Measurements from ENCODE around the gene C1orf210. TPM values are rescaled to one million over a fixed set of nuclear protein-coding genes. Genes with fewer than 3 reads are reported as not detected.

C1orf210 gene
- total and polyA plus RNA-seq, 8 donors: 4.3 to 34.4 (median 14.3) TPM; not detected in 1

DNA sequence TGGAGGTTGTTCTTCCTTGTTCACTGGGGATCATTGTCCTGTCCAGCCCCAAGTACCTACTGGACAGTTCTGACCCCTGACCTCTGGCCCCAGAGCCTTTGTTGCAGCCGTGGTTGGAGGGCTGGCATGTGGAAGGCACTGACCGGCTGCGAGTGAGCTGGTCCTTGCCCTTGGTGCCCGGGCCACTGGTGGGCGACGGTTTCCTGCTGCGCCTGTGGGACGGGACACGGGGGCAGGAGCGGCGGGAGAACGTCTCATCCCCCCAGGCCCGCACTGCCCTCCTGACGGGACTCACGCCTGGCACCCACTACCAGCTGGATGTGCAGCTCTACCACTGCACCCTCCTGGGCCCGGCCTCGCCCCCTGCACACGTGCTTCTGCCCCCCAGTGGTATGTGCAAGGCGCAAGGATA, 26.8 kb upstream of the C1orf210 start:
- Histone ChIP-seq H3K27ac (no peak overlapping the region), H3K4me1 (no peaks in the 10 kb centered on the region), H3K4me3 (no peak overlapping the region), H3K9me3 (no peaks in the 10 kb centered on the region), H3K36me3 (no peaks in the 10 kb centered on the region), H3K27me3 (no peaks in the 10 kb centered on the region)
- no peak for TF ChIP-seq POLR2A (IDR thresholded peaks at IDR 0.05)
- TF ChIP-seq, protein P1, sequence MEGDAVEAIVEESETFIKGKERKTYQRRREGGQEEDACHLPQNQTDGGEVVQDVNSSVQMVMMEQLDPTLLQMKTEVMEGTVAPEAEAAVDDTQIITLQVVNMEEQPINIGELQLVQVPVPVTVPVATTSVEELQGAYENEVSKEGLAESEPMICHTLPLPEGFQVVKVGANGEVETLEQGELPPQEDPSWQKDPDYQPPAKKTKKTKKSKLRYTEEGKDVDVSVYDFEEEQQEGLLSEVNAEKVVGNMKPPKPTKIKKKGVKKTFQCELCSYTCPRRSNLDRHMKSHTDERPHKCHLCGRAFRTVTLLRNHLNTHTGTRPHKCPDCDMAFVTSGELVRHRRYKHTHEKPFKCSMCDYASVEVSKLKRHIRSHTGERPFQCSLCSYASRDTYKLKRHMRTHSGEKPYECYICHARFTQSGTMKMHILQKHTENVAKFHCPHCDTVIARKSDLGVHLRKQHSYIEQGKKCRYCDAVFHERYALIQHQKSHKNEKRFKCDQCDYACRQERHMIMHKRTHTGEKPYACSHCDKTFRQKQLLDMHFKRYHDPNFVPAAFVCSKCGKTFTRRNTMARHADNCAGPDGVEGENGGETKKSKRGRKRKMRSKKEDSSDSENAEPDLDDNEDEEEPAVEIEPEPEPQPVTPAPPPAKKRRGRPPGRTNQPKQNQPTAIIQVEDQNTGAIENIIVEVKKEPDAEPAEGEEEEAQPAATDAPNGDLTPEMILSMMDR (IDR thresholded peaks at IDR 0.05): no peak
- TF ChIP-seq POLR2AphosphoS5 (IDR thresholded peaks at IDR 0.05): no peak
- DNase-seq: no peak
- intact Hi-C loops (cut with DNase I; ENCODE audit: low total_unique reads): no loop called here
- 83 to 93% (median 90%) methylated on average over 5 to 19 of the region's 19 CpGs for WGBS, 5 donors

DNA sequence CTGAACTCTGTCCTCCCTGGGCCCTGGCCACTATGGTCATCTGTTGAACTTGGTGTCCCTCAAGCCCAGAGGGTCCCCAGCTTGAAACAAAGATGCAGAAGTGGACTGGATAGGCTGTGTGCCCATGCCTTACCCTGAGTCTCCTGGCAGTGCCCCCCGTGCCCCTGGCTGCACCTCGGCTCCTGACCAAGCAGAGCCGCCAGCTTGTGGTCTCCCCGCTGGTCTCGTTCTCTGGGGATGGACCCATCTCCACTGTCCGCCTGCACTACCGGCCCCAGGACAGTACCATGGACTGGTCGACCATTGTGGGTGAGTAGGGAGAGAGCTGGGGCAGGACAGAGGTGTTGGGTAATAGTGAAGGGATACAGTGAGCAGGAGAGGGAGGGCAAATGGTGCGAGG, 26.1 kb upstream of the C1orf210 start:
- TF ChIP-seq, protein P1 (IDR thresholded peaks at IDR 0.05): no peak
- TF ChIP-seq POLR2A (IDR thresholded peaks at IDR 0.05) (no peak), EP300 (IDR thresholded peaks at IDR 0.05) (no peak), POLR2AphosphoS5 (IDR thresholded peaks at IDR 0.05) (no peak)
- no peak overlapping the region for H3K27ac ChIP-seq
- H3K27me3 ChIP-seq: no peaks in the 10 kb centered on the region
- DNase-seq: no peak
- intact Hi-C loops (cut with DNase I; ENCODE audit: low total_unique reads): no loop called here
- no peak overlapping the region for H3K4me3 ChIP-seq
- no peaks in the 10 kb centered on the region for H3K36me3 ChIP-seq
- H3K4me1 ChIP-seq: no peaks in the 10 kb centered on the region
- H3K9me3 ChIP-seq: no peaks in the 10 kb centered on the region
- WGBS, 5 donors: 90 to 100% (median 93%) methylated on average over 4 to 9 of the region's 9 CpGs

DNA sequence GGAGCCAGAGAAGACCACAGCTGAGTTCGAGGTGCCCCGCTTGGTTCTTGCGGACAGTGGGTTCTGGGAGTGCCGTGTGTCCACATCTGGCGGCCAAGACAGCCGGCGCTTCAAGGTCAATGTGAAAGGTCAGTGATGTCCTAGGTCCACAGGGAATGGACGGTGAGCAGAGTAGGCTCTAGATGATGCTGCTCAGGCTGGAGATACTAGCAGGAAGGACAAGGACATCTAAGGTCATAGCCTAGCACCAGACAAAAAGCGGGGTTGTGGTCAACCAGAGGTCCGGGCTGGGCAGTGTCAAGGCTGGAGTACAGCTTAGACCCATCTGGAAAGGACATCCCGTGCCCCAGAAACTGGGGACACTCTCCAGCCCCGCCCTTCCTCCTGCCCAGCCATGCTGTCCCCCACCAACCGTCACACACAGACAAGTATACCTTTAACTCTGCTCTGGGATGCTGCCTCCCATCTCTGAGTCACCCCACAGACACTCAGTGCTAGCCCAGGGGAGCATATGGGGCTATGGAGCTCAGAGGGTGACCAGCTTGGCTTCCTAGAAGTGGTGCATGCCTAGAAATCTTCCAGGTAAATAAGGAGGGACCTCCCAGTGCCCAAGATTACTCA, 24.1 kb upstream of the C1orf210 start:
- no peaks in the 10 kb centered on the region for H3K36me3 ChIP-seq
- peaks cover 0 to 5% (median 4%) of the 10 kb centered on the region in 4 donors for H3K4me1 ChIP-seq
- 91 to 95% (median 92%) methylated on average over 13 of the region's 13 CpGs for WGBS, 5 donors
- DNase-seq: no peak
- no peak overlapping the region for H3K4me3 ChIP-seq
- no peak overlapping the region for H3K27ac ChIP-seq
- no peaks in the 10 kb centered on the region for H3K27me3 ChIP-seq
- no peaks in the 10 kb centered on the region for H3K9me3 ChIP-seq
- TF ChIP-seq EP300 (IDR thresholded peaks at IDR 0.05) (no peak), POLR2A (IDR thresholded peaks at IDR 0.05) (no peak), POLR2AphosphoS5 (IDR thresholded peaks at IDR 0.05) (no peak)
- TF ChIP-seq, protein P1 (IDR thresholded peaks at IDR 0.05): no peak
- intact Hi-C loops (cut with DNase I; ENCODE audit: low total_unique reads): no loop called here

DNA sequence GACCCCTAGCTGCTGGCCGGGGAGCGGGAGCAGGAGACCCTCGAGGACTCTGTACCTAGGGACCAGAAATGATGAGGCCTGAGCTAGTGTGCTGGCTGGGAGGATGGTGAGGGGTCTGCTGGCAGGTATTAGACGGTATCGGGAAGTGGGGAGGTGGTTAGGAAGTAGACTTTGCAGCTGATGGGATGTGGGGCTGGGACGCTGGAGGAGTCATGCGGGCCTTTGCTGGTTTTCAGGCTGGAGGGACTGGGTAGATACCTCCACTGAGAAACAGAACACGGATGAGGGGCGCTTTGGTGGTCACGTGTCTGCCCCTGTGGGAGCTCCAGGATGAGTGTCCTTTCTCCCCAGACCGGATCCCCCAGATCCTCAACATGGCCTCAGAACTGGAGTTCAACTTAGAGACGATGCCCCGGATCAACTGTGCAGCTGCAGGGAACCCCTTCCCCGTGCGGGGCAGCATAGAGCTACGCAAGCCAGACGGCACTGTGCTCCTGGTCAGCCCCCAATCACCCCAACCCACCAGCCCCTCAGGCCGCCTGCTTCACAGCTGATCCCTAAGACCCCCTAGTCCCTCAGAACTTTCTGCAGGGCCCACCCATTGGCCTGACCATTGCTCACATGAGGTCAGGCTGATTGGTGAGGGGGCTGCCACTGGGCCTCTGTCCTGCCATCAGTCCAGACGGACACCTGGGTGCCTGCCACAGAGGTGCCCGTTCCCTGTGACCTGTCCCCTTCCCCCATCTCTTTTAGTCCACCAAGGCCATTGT, 23.4 kb upstream of the C1orf210 start:
- no peaks in the 10 kb centered on the region for H3K27me3 ChIP-seq
- no peak overlapping the region for H3K4me3 ChIP-seq
- no peak for DNase-seq
- no peak for TF ChIP-seq EP300 (IDR thresholded peaks at IDR 0.05)
- TF ChIP-seq, protein P1 (IDR thresholded peaks at IDR 0.05): no peak
- TF ChIP-seq POLR2A (IDR thresholded peaks at IDR 0.05): no peak
- TF ChIP-seq POLR2AphosphoS5 (IDR thresholded peaks at IDR 0.05): no peak
- WGBS, 5 donors: 89 to 96% (median 96%) methylated on average over 18 to 20 of the region's 20 CpGs
- no peaks in the 10 kb centered on the region for H3K9me3 ChIP-seq
- intact Hi-C loops (cut with DNase I; ENCODE audit: low total_unique reads): no loop called here
- peaks cover 0 to 11% (median 10%) of the 10 kb centered on the region in 4 donors for H3K4me1 ChIP-seq
- H3K27ac ChIP-seq: no peak overlapping the region
- no peaks in the 10 kb centered on the region for H3K36me3 ChIP-seq

Measured in stomach (tissue), 9 donors.